Suprapubic skin (tissue), 4 donors: ENCODE measurements around the gene ERCC2. TPM values are rescaled to one million over a fixed set of nuclear protein-coding genes. Genes with fewer than 3 reads are reported as not detected.
A peak's percentile ranks its signal among the peaks of the same experiment; 100 is the strongest.

ENCODE experiments used
- DNase-seq, 2 donors: peaks; one replicate each; pipeline ENCODE4 v3.0.0-alpha.2; 2019; ENCODE audit warnings: low spot score in 2 of 2
- H3K27ac ChIP-seq: fragments of 200-600 bp; sonication (generic); one replicate; pipeline ENCODE4 v1.5.1; 2019
- H3K27me3 ChIP-seq: fragments of 200-600 bp; sonication (generic); one replicate; pipeline ENCODE4 v1.5.1; 2019
- H3K36me3 ChIP-seq: fragments of 200-600 bp; sonication (generic); one replicate; pipeline ENCODE4 v1.5.1; 2019
- H3K4me1 ChIP-seq: fragments of 200-600 bp; sonication (generic); one replicate; pipeline ENCODE4 v1.5.1; 2019
- H3K4me3 ChIP-seq: fragments of 200-600 bp; sonication (generic); one replicate; pipeline ENCODE4 v1.5.1; 2019; ENCODE audit warnings: mild to moderate bottlenecking
- H3K9me3 ChIP-seq: fragments of 200-600 bp; sonication (generic); one replicate; pipeline ENCODE4 v1.5.1; 2019
- CTCF ChIP-seq, 2 donors: fragments of 200-600 bp in 1 of 2; fragments of 450-650 bp in 1 of 2; sonication (generic) in 1 of 2; IDR thresholded peaks; one replicate each; pipeline ENCODE4 v1.5.1; 2016 to 2019; ENCODE audit warnings: antibody characterized with exemption in 2 of 2, mild to moderate bottlenecking in 1 of 2, moderate library complexity in 1 of 2
- EP300 ChIP-seq: sonication (generic); formaldehyde crosslinking; IDR thresholded peaks from one replicate; pipeline ENCODE4 v1.6.1; 2017; ENCODE audit warnings: antibody characterized with exemption
- POLR2A ChIP-seq, 2 donors: fragments of 450-650 bp; IDR thresholded peaks; one replicate each; pipeline ENCODE4 v1.6.1; 2017; ENCODE audit warnings: antibody characterized with exemption in 2 of 2, mild to moderate bottlenecking in 2 of 2, moderate library complexity in 2 of 2
- POLR2AphosphoS5 ChIP-seq, 3 donors: sonication (generic); formaldehyde crosslinking; IDR thresholded peaks; one replicate each; pipeline ENCODE4 v1.6.1; 2017; ENCODE audit warnings: antibody characterized with exemption in 3 of 3
- WGBS: methylation state at CpG from one replicate; pipeline ENCODE4 v1.1.5; 2018; 5-methylcytosine and 5-hydroxymethylcytosine counted together
- total RNA-seq, 4 donors: library from RNA; depleted of rRNA; stranded (reverse); fragments of >200 nt; gene quantifications; one replicate each; pipeline ENCODE4 v1.1.0, GENCODE V29; 2016

The ERCC2 gene
- total RNA-seq, 4 donors from 2014 or later = 10.2 to 22.3 (median 14.1) TPM

GRCh38 chr19:45345506-45345860, 24.9 kb downstream of the ERCC2 start:
- Histone ChIP-seq H3K27ac (peak overlapping the region; percentile 67), H3K27me3 (peaks cover 31% of the 10 kb centered on the region), H3K36me3 (peaks cover 30% of the 10 kb centered on the region), H3K9me3 (no peaks in the 10 kb centered on the region), H3K4me1 (peaks cover 24% of the 10 kb centered on the region), H3K4me3 (no peak overlapping the region)
- no peak for TF ChIP-seq EP300
- TF ChIP-seq POLR2A (IDR thresholded peaks at IDR 0.05) = no peak
- TF ChIP-seq POLR2AphosphoS5 (IDR thresholded peaks at IDR 0.05) = no peak
- TF ChIP-seq CTCF (IDR thresholded peaks at IDR 0.05) = no peak
- WGBS = 65% methylated on average over 14 of the region's 15 CpGs
- no peak for DNase-seq

GRCh38 chr19:45344621-45345505, 25.5 kb downstream of the ERCC2 start:
- DNase-seq = no peak
- 33% methylated on average over 5 of the region's 15 CpGs for WGBS
- Histone ChIP-seq H3K4me1 (peaks cover 27% of the 10 kb centered on the region), H3K9me3 (no peaks in the 10 kb centered on the region), H3K27ac (peak overlapping the region; percentile 67), H3K27me3 (peaks cover 37% of the 10 kb centered on the region), H3K4me3 (no peak overlapping the region), H3K36me3 (peaks cover 24% of the 10 kb centered on the region)
- TF ChIP-seq EP300 (no peak), CTCF (IDR thresholded peaks at IDR 0.05) (no peak), POLR2A (IDR thresholded peaks at IDR 0.05) (no peak), POLR2AphosphoS5 (IDR thresholded peaks at IDR 0.05) (no peak)

GRCh38 chr19:45342911-45343310, 27.5 kb downstream of the ERCC2 start:
- Histone ChIP-seq H3K4me3 (no peak overlapping the region), H3K36me3 (peaks cover 6% of the 10 kb centered on the region), H3K9me3 (no peaks in the 10 kb centered on the region), H3K27me3 (peaks cover 39% of the 10 kb centered on the region), H3K27ac (no peak overlapping the region), H3K4me1 (peaks cover 34% of the 10 kb centered on the region)
- TF ChIP-seq POLR2A (IDR thresholded peaks at IDR 0.05) = no peak
- TF ChIP-seq CTCF (IDR thresholded peaks at IDR 0.05) = no peak
- TF ChIP-seq POLR2AphosphoS5 (IDR thresholded peaks at IDR 0.05) = no peak
- no peak for TF ChIP-seq EP300
- DNase-seq = no peak
- WGBS = 75% methylated on average over 13 of the region's 13 CpGs

GRCh38 chr19:45340899-45341453, 29.4 kb downstream of the ERCC2 start:
- no peak for TF ChIP-seq EP300
- TF ChIP-seq POLR2A (IDR thresholded peaks at IDR 0.05) = no peak
- TF ChIP-seq CTCF (IDR thresholded peaks at IDR 0.05) = no peak
- no peak for DNase-seq
- 14% methylated on average over 8 of the region's 25 CpGs for WGBS
- peak overlapping the region; percentile 56 for H3K27ac ChIP-seq
- peak overlapping the region; percentile 50 for H3K4me3 ChIP-seq
- H3K27me3 ChIP-seq = peaks cover 22% of the 10 kb centered on the region
- peaks cover 31% of the 10 kb centered on the region for H3K4me1 ChIP-seq
- no peaks in the 10 kb centered on the region for H3K36me3 ChIP-seq
- no peaks in the 10 kb centered on the region for H3K9me3 ChIP-seq

GRCh38 chr19:45340232-45340898, 30.0 kb downstream of the ERCC2 start, which contains the start of gene KLC3:
Gene KLC3, plus strand, starts transcription at chr19:45340750. Its CDS starts 4,792 bp downstream, at chr19:45345542.
- H3K4me1 ChIP-seq = peaks cover 25% of the 10 kb centered on the region
- WGBS = 23% methylated on average over 22 of the region's 50 CpGs
- H3K9me3 ChIP-seq = no peaks in the 10 kb centered on the region
- no peaks in the 10 kb centered on the region for H3K36me3 ChIP-seq
- no peak for DNase-seq
- peak within 1 kb of the TSS; percentile 56 for H3K27ac ChIP-seq
- peak within 1 kb of the TSS; percentile 50 for H3K4me3 ChIP-seq
- TF ChIP-seq POLR2A (IDR thresholded peaks at IDR 0.05) (no peak), EP300 (no peak), POLR2AphosphoS5 (IDR thresholded peaks at IDR 0.05) (no peak), CTCF (IDR thresholded peaks at IDR 0.05) (no peak)
- H3K27me3 ChIP-seq = peaks cover 17% of the 10 kb centered on the region
